RWPE2 (cell line): ENCODE measurements around the gene KAZN.

Experiments
- ATAC-seq: fragments of 200-7000 bp; cut with Tn5 transposase; 3 replicates; pipeline ENCODE4 v1.9.1; 2021; ENCODE audit warnings: low read depth
- DNase-seq: peaks from one replicate; pipeline ENCODE4 v3.0.0-alpha.2; 2020; ENCODE audit warnings: low spot score
- H3K27ac ChIP-seq: fragments of 450-650 bp; 2 replicates; pipeline ENCODE4 v1.5.1; 2017; ENCODE audit warnings: mild to moderate bottlenecking; ENCODE audit not compliant: poor library complexity, severe bottlenecking
- H3K27me3 ChIP-seq: fragments of 250-450 bp; sonication (Bioruptor Pico); 2 replicates; pipeline ENCODE4 v1.5.1; 2021; ENCODE audit warnings: mild to moderate bottlenecking, moderate library complexity; ENCODE audit not compliant: insufficient read depth, poor library complexity, severe bottlenecking
- H3K36me3 ChIP-seq: fragments of 250-450 bp; sonication (Bioruptor Pico); 2 replicates; pipeline ENCODE4 v1.5.1; 2020; ENCODE audit warnings: low read depth, mild to moderate bottlenecking, moderate library complexity
- H3K4me1 ChIP-seq: fragments of 250-450 bp; sonication (Bioruptor Pico); 2 replicates; pipeline ENCODE4 v1.5.1; 2021; ENCODE audit warnings: mild to moderate bottlenecking, moderate library complexity; ENCODE audit not compliant: insufficient read depth, poor library complexity, severe bottlenecking
- H3K4me3 ChIP-seq: fragments of 250-450 bp; sonication (Bioruptor Pico); 2 replicates; pipeline ENCODE4 v1.5.1; 2021; ENCODE audit warnings: mild to moderate bottlenecking, moderate library complexity; ENCODE audit not compliant: severe bottlenecking
- H3K9me3 ChIP-seq: fragments of 250-450 bp; sonication (Bioruptor Pico); 2 replicates; pipeline ENCODE4 v1.5.1; 2021; ENCODE audit warnings: mild to moderate bottlenecking, moderate library complexity; ENCODE audit not compliant: severe bottlenecking
- CTCF ChIP-seq: fragments of 450-650 bp; IDR thresholded peaks from one replicate; pipeline ENCODE4 v1.5.1; 2017; ENCODE audit warnings: mild to moderate bottlenecking, moderate library complexity; ENCODE audit not compliant: poor library complexity, severe bottlenecking

KAZN gene

GRCh38 chr1:14806772-14807171 lies 208.3 kb downstream of the KAZN start:
- ATAC-seq (no peak), DNase-seq (no peak)
- no peak overlapping the region for H3K27ac ChIP-seq
- H3K36me3 ChIP-seq, result no peaks in the 10 kb centered on the region
- H3K27me3 ChIP-seq, result no peaks in the 10 kb centered on the region
- H3K4me1 ChIP-seq, result no peaks in the 10 kb centered on the region
- TF ChIP-seq CTCF, result no peak
- H3K4me3 ChIP-seq, result no peak overlapping the region
- peaks cover 9% of the 10 kb centered on the region for H3K9me3 ChIP-seq

GRCh38 chr1:14808768-14809167 lies 210.3 kb downstream of the KAZN start:
- peaks cover 9% of the 10 kb centered on the region for H3K9me3 ChIP-seq
- H3K27ac ChIP-seq, result no peak overlapping the region
- no peak overlapping the region for H3K4me3 ChIP-seq
- H3K36me3 ChIP-seq, result no peaks in the 10 kb centered on the region
- H3K27me3 ChIP-seq, result no peaks in the 10 kb centered on the region
- H3K4me1 ChIP-seq, result no peaks in the 10 kb centered on the region
- ATAC-seq (no peak), DNase-seq (no peak)
- TF ChIP-seq CTCF, result no peak

GRCh38 chr1:14809191-14809981 lies 210.9 kb downstream of the KAZN start:
- Histone ChIP-seq H3K9me3 (peaks cover 9% of the 10 kb centered on the region), H3K27ac (no peak overlapping the region), H3K27me3 (no peaks in the 10 kb centered on the region), H3K4me3 (no peak overlapping the region), H3K36me3 (no peaks in the 10 kb centered on the region), H3K4me1 (no peaks in the 10 kb centered on the region)
- DNase-seq, result no peak
- TF ChIP-seq CTCF, result no peak
- no peak for ATAC-seq

GRCh38 chr1:14810595-14811361 lies 212.3 kb downstream of the KAZN start:
- no peak for TF ChIP-seq CTCF

More at GRCh38 chr1:14810595-14811361, 212.3 kb downstream of the KAZN start:
- Histone ChIP-seq H3K27ac (no peak overlapping the region), H3K4me3 (no peak overlapping the region), H3K36me3 (no peaks in the 10 kb centered on the region), H3K27me3 (no peaks in the 10 kb centered on the region), H3K9me3 (peaks cover 9% of the 10 kb centered on the region), H3K4me1 (no peaks in the 10 kb centered on the region)
- no peak for DNase-seq
- no peak for ATAC-seq
